K562 (cell line): ENCODE data around the gene RAD50. TPM values are rescaled to one million over a fixed set of nuclear protein-coding genes. Genes with fewer than 3 reads are reported as not detected.
A peak's percentile ranks its signal among the peaks of the same experiment; 100 is the strongest.

Experiments used
- ATAC-seq: fragments of 200-7000 bp; cut with Tn5 transposase; 3 replicates; pipeline ENCODE4 v1.9.1; 2020; ENCODE audit warnings: moderate library complexity
- BruUV-seq: library from RNA; stranded (reverse); fragments of 400-500 nt; replicated peaks from 2 replicates; lab custom pipeline; 2021; lab: Mats Ljungman, UMichigan
- CTCF ChIA-PET: fragments of 300-600 bp; formaldehyde crosslinking; extraction: SDS; loops from one replicate; lab custom pipeline; 2021; ENCODE audit warnings: low intra/inter-chr PET ratio; lab: Yijun Ruan, JAX
- POLR2A ChIA-PET: fragments of 300-600, 350-650 bp; sonication (Branson Sonifier 250); formaldehyde crosslinking; extraction: SDS; loops from one replicate; lab custom pipeline; 2021; ENCODE audit warnings: antibody characterized with exemption, inconsistent platforms; lab: Yijun Ruan, JAX
- DNase-seq, 4 experiments: peaks; one replicate each; pipeline versions ENCODE4 v3.0.0 to v3.0.0-alpha.2; 2011 to 2018; ENCODE audit warnings: low spot score in 3 of 4, mixed read lengths in 3 of 4; ENCODE audit errors: extremely low read depth in 1 of 4
- FAIRE-seq: peaks from 2 replicates; lab custom pipeline; 2011; peaks lifted over from hg19 to GRCh38; lab: Jason Lieb, UNC
- H2AFZ ChIP-seq: 2 replicates; pipeline ENCODE4 v1.6.0; 2011; ENCODE audit warnings: low read depth, low read length, control low read depth, inconsistent platforms
- H3K27ac ChIP-seq: fragments of 200-600 bp; 3 replicates; pipeline ENCODE4 v1.8.0; 2011; ENCODE audit warnings: low read depth, mild to moderate bottlenecking, control low read depth, inconsistent platforms, low read length, moderate library complexity, mixed read lengths; ENCODE audit errors: extremely low read depth
- H3K27me3 ChIP-seq, 2 experiments: fragments of 300-600 bp in 1 of 2; 2 replicates in 1 of 2; 3 replicates in 1 of 2; pipeline versions ENCODE4 v1.6.0 to v1.8.0; 2011; ENCODE audit warnings: inconsistent platforms in 2 of 2, low read length in 2 of 2, mild to moderate bottlenecking in 1 of 2, mixed read lengths in 1 of 2, moderate library complexity in 1 of 2; ENCODE audit not compliant: control insufficient read depth in 2 of 2, insufficient read depth in 2 of 2
- H3K36me3 ChIP-seq: fragments of 300-600 bp; 3 replicates; pipeline ENCODE4 v1.8.0; 2011; ENCODE audit warnings: mild to moderate bottlenecking, low read length, inconsistent platforms; ENCODE audit not compliant: control insufficient read depth, insufficient read depth
- H3K4me1 ChIP-seq, 2 experiments: fragments of 200-600 bp in 1 of 2; replicated peaks in 1 of 2; 2 replicates in 1 of 2; 3 replicates in 1 of 2; pipeline versions ENCODE4 v1.5.1 to v1.8.0; 2011; ENCODE audit warnings: inconsistent platforms in 2 of 2, low read length in 2 of 2, mild to moderate bottlenecking in 1 of 2, mixed read lengths in 1 of 2, moderate library complexity in 1 of 2; ENCODE audit not compliant: control insufficient read depth in 2 of 2, insufficient read depth in 2 of 2
- H3K4me2 ChIP-seq: 2 replicates; pipeline ENCODE4 v1.6.1; 2011; ENCODE audit warnings: low read length, control low read depth, inconsistent platforms, mixed read lengths; ENCODE audit not compliant: insufficient read depth
- H3K4me3 ChIP-seq: fragments of 200-600 bp; sonication (generic), shearing (Covaris generic); 2 replicates; pipeline ENCODE4 v1.5.1; 2016; ENCODE audit warnings: control low read depth, inconsistent platforms
- H3K79me2 ChIP-seq: fragments of 200-600 bp; 3 replicates; pipeline ENCODE4 v1.8.0; 2011; ENCODE audit warnings: low read length, inconsistent platforms; ENCODE audit not compliant: control insufficient read depth, insufficient read depth
- H3K9ac ChIP-seq, 2 experiments: 2 replicates each; pipeline versions ENCODE4 v1.6.0 to v1.6.1; 2011; ENCODE audit warnings: low read depth in 2 of 2, low read length in 2 of 2, control low read depth in 1 of 2, inconsistent platforms in 1 of 2, mild to moderate bottlenecking in 1 of 2, mixed read lengths in 1 of 2; ENCODE audit not compliant: insufficient read depth in 1 of 2
- H3K9me1 ChIP-seq: one replicate; pipeline ENCODE4 v1.6.0; 2011; ENCODE audit warnings: inconsistent platforms, mild to moderate bottlenecking, low read length, moderate library complexity; ENCODE audit not compliant: control insufficient read depth, insufficient read depth
- H3K9me3 ChIP-seq: replicated peaks from 2 replicates; pipeline ENCODE4 v1.5.1; 2011; ENCODE audit warnings: low read depth, low read length, inconsistent platforms; ENCODE audit not compliant: control insufficient read depth, insufficient read depth
- H4K20me1 ChIP-seq: replicated peaks from 2 replicates; pipeline ENCODE4 v1.6.1; 2011; ENCODE audit warnings: low read length, inconsistent platforms, mixed read lengths; ENCODE audit not compliant: control insufficient read depth, insufficient read depth
- DACH1 ChIP-seq: fragments of 450-650 bp; IDR thresholded peaks from 2 replicates; pipeline ENCODE4 v1.6.1; 2018; ENCODE audit not compliant: partially characterized antibody
- FOSL1 ChIP-seq: fragments of 200-800 bp; sonication (Bioruptor generic); conservative IDR thresholded peaks from 2 replicates; pipeline ENCODE4 v1.6.1; 2016; ENCODE audit warnings: missing genetic modification characterization, missing compliant biosample characterization
- HLTF ChIP-seq: fragments of 450-650 bp; IDR thresholded peaks from 2 replicates; pipeline ENCODE4 v1.6.1; 2016
- HNRNPK ChIP-seq: fragments of 200-400 bp; formaldehyde crosslinking; IDR thresholded peaks from one replicate; pipeline ENCODE4 v1.6.1; 2018; ENCODE audit warnings: mild to moderate bottlenecking, low read depth, low read length; ENCODE audit not compliant: poor library complexity, severe bottlenecking
- IRF9 ChIP-seq: fragments of 450-650 bp; IDR thresholded peaks from 2 replicates; pipeline ENCODE4 v1.6.1; 2016; ENCODE audit warnings: missing biosample characterization, missing genetic modification characterization
- KLF10 ChIP-seq: fragments of 250-450 bp; sonication (Bioruptor Pico); IDR thresholded peaks from 2 replicates; pipeline ENCODE4 v1.6.1; 2021; ENCODE audit warnings: matching md5 sums
- MAFG ChIP-seq: fragments of 450-650 bp; conservative IDR thresholded peaks from 2 replicates; pipeline ENCODE4 v1.6.1; 2016; ENCODE audit warnings: missing genetic modification characterization, missing compliant biosample characterization
- MEIS2 ChIP-seq: fragments of 450-650 bp; IDR thresholded peaks from 2 replicates; pipeline ENCODE4 v1.6.1; 2014; ENCODE audit warnings: mild to moderate bottlenecking; ENCODE audit not compliant: partially characterized antibody
- NFE2 ChIP-seq: IDR thresholded peaks from 2 replicates; pipeline ENCODE4 v1.6.1; 2014; ENCODE audit warnings: antibody characterized with exemption, low read depth
- PBX2 ChIP-seq, 2 experiments: IDR thresholded peaks in 1 of 2; conservative IDR thresholded peaks in 1 of 2; 2 replicates each; pipeline ENCODE4 v1.6.1; 2016; ENCODE audit warnings: low read depth in 2 of 2, mild to moderate bottlenecking in 1 of 2, missing compliant biosample characterization in 1 of 2, missing genetic modification characterization in 1 of 2, moderate library complexity in 1 of 2
- SETDB1 ChIP-seq: IDR thresholded peaks from one replicate; pipeline ENCODE4 v1.6.1; 2012; ENCODE audit warnings: low read length, control low read depth, inconsistent platforms
- ZNF165 ChIP-seq: fragments of 250-450 bp; sonication (Bioruptor Pico); IDR thresholded peaks from 2 replicates; pipeline ENCODE4 v1.4.0; 2020; ENCODE audit warnings: borderline replicate concordance
- ZNF316 ChIP-seq: fragments of 450-650 bp; IDR thresholded peaks from 2 replicates; pipeline ENCODE4 v1.6.1; 2016
- in situ Hi-C: fragments of 300-500 bp; cut with MboI; formaldehyde crosslinking; loops from 4 replicates; pipeline ENCODE4 v1.15.0; 2018; ENCODE audit warnings: inconsistent platforms, mixed read lengths
- intact Hi-C: fragments of 100-400 bp; cut with micrococcal nuclease; formaldehyde crosslinking; loops from 2 replicates; pipeline ENCODE4 v1.14.2; 2022
- polyA plus RNA-seq, 8 experiments: library from polyadenylated mRNA; depleted of rRNA in 4 of 8; stranded (reverse) in 5 of 8; unstranded in 3 of 8; fragments of >200 nt; fragmentation: Nextera tagmentation in 2 of 8; fragmentation: Illumina TruSeq in 1 of 8; extraction: Ambion mirVana in 2 of 8; extraction: Trizol in 1 of 8; gene quantifications; 2 replicates each; pipeline versions ENCODE4 v1.2.1 to v1.2.3, GENCODE V29; 2011 to 2014; ENCODE audit warnings: inconsistent platforms in 1 of 8, missing spikeins in 1 of 8
- total RNA-seq, 7 experiments: library from RNA; depleted of rRNA in 6 of 7; stranded (reverse); fragments of >200 nt in 6 of 7; fragmentation: Illumina TruSeq in 2 of 7; extraction: Trizol in 2 of 7; gene quantifications; 2 replicates each; pipeline versions ENCODE4 v1.2.1 to v1.2.3, GENCODE V29; 2011 to 2021; ENCODE audit warnings: low replicate concordance in 1 of 7
- TF ChIP-seq, protein P1 (sequence below): sonication (generic); formaldehyde crosslinking; IDR thresholded peaks from 2 replicates; pipeline ENCODE4 v1.8.1; 2022; ENCODE audit warnings: missing genetic modification reagents
- TF ChIP-seq, protein P2 (sequence below): IDR thresholded peaks from 2 replicates; pipeline ENCODE4 v1.6.1; 2014; ENCODE audit warnings: antibody characterized with exemption
- TF ChIP-seq, protein P3 (sequence below), 2 experiments: fragments of 450-650 bp in 1 of 2; sonication (generic) in 1 of 2; formaldehyde crosslinking in 1 of 2; IDR thresholded peaks in 1 of 2; conservative IDR thresholded peaks in 1 of 2; 2 replicates each; pipeline versions ENCODE4 v1.6.1 to v1.8.1; 2016 to 2023; ENCODE audit warnings: mild to moderate bottlenecking in 2 of 2, moderate library complexity in 2 of 2, inconsistent platforms in 1 of 2, missing genetic modification reagents in 1 of 2

Gene RAD50
- total and polyA plus RNA-seq, 9 of the 15 experiments (the other 6 are each of a cell fraction or from before 2014, with no cell fraction given) = 15.3 to 74.2 (median 44.1) TPM

- no TSS peak for BruUV-seq
- Histone ChIP-seq H2AFZ (no peak overlapping the region), H3K9ac (no peak overlapping the region), H3K36me3 (no peaks in the 10 kb centered on the region), H3K4me1 (peaks cover 4 to 5% of the 10 kb centered on the region in 2 experiments; a peak in 2 of 5 replicates), H3K27me3 (no peaks in the 10 kb centered on the region), H3K9me1 (no peaks in the 10 kb centered on the region), H3K27ac (no peak overlapping the region), H3K4me3 (no peak overlapping the region), H3K79me2 (no peaks in the 10 kb centered on the region), H3K9me3 (no peaks in the 10 kb centered on the region), H3K4me2 (no peak overlapping the region), H4K20me1 (no peaks in the 10 kb centered on the region)
- intact Hi-C loops = no loop called here
- ChIA-PET POLR2A (no interaction called here), CTCF (no interaction called here)
- in situ Hi-C loops = no loop called here
- DNase-seq (no peak), FAIRE-seq (no peak), ATAC-seq (no peak)
- TF ChIP-seq MAFG (tag) (peak; percentile 41), DACH1 (peak; percentile 36), KLF10 (CRISPR knock-in tag) (no peak), PBX2 (CRISPR knock-in tag; IDR thresholded peaks at IDR 0.05; ENCODE audit: low read depth) (no peak), PBX2 (tag; conservative IDR thresholded peaks at IDR 0.05; ENCODE audit: low read depth) (peak; percentile 33; the same call in 1 of the 2 replicates), IRF9 (tag) (no peak), ZNF165 (CRISPR knock-in tag) (no peak), HLTF (no peak), HNRNPK (no peak), NFE2 (0 out of 2 replicates have a peak, but pooled peaks have one; percentile 16), FOSL1 (0 out of 2 replicates have a peak, but pooled peaks have one; percentile 22), MEIS2 (peak; percentile 58), ZNF316 (peak; percentile 34; the same call in 1 of the 2 replicates), SETDB1 (no peak)
- TF ChIP-seq, protein P1, sequence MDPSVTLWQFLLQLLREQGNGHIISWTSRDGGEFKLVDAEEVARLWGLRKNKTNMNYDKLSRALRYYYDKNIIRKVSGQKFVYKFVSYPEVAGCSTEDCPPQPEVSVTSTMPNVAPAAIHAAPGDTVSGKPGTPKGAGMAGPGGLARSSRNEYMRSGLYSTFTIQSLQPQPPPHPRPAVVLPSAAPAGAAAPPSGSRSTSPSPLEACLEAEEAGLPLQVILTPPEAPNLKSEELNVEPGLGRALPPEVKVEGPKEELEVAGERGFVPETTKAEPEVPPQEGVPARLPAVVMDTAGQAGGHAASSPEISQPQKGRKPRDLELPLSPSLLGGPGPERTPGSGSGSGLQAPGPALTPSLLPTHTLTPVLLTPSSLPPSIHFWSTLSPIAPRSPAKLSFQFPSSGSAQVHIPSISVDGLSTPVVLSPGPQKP (CRISPR knock-in tag) = no peak
- TF ChIP-seq, protein P2, sequence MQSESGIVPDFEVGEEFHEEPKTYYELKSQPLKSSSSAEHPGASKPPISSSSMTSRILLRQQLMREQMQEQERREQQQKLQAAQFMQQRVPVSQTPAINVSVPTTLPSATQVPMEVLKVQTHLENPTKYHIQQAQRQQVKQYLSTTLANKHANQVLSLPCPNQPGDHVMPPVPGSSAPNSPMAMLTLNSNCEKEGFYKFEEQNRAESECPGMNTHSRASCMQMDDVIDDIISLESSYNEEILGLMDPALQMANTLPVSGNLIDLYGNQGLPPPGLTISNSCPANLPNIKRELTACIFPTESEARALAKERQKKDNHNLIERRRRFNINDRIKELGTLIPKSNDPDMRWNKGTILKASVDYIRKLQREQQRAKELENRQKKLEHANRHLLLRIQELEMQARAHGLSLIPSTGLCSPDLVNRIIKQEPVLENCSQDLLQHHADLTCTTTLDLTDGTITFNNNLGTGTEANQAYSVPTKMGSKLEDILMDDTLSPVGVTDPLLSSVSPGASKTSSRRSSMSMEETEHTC = no peak
- TF ChIP-seq, protein P3, sequence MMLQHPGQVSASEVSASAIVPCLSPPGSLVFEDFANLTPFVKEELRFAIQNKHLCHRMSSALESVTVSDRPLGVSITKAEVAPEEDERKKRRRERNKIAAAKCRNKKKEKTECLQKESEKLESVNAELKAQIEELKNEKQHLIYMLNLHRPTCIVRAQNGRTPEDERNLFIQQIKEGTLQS (IDR thresholded peaks at IDR 0.05) = peak; percentile 70
- TF ChIP-seq, protein P3 (CRISPR knock-in tag; conservative IDR thresholded peaks at IDR 0.05) = no peak
Measured at GRCh38 chr5:132510076-132510475, 46.7 kb upstream of the RAD50 start.
